Activated CD4-positive, alpha-beta T cell treated with anti-CD3 and anti-CD28 coated beads for 48 hours (primary cell): ENCODE data around the gene DMRTC2.
"Not testable (repeated sequence)": the region's sequence is repeated elsewhere in the genome, so short reads cannot be mapped to it uniquely, and the experiment has no call there.

ENCODE experiments used
- DNase-seq: peaks from one replicate; pipeline ENCODE4 v3.0.0-alpha.2; 2020

Gene DMRTC2

DNA sequence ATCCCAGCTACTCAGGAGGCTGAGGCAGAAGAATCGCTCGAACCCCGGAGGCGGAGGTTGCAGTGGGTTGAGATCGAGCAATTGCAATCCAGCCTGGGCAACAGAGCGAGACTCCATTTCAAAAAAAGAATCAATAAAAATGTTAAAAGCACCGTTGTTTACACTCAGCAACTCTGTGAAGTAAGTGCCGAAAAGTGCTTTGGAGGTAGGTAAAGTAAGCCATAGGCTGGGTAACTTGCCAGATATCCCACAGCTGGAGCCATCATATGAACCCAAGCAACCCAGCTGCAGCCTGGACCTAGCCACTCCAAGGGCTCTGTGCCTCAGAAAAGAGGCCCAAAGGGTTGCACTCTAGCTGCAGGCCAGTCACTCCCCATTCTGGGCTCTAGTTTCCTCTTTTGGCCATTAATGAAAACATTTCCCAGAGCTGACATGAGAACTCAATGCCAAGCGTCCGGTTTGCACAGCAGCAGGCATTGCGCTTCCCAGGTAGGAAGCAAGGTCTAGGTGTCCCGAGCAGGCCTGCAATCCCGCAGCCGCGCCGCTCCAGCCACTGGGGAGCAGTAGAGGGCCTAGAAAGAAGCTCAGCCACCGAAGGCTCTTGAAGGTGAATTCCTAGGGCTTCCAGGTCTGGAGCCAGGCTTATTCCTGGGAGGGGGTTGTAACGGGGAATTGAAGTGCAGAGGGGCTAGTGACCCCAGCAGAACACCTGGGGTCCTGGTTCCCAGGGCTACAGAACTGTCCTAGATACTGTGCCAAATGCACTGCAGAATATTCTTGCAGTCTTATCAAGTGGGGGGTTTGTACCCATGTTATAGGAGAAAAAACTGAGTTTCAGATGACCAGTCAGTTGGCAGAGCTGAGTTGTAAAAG lies 28.2 kb downstream of the DMRTC2 start:
- DNase-seq, result peak; percentile 76

DNA sequence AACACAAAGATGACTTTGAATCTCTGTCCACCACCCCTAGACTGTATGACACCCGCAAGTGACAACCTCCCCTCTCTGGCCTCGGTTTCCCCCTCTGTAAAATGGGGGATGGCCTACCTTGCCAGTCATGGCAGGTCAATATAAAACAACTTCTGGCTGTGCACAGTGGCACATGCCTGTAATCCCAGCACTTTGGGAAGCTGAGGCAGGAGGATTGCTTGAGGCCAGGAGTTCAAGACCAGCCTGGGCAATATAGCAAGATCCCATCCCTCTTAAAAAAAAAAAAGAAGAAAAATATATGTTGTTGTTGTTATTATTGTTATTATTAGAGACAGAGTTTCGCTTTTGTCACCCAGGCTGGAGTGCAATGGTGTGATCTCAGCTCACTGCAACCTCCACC lies 31.1 kb downstream of the DMRTC2 start:
- not testable (repeated sequence) for DNase-seq

DNA sequence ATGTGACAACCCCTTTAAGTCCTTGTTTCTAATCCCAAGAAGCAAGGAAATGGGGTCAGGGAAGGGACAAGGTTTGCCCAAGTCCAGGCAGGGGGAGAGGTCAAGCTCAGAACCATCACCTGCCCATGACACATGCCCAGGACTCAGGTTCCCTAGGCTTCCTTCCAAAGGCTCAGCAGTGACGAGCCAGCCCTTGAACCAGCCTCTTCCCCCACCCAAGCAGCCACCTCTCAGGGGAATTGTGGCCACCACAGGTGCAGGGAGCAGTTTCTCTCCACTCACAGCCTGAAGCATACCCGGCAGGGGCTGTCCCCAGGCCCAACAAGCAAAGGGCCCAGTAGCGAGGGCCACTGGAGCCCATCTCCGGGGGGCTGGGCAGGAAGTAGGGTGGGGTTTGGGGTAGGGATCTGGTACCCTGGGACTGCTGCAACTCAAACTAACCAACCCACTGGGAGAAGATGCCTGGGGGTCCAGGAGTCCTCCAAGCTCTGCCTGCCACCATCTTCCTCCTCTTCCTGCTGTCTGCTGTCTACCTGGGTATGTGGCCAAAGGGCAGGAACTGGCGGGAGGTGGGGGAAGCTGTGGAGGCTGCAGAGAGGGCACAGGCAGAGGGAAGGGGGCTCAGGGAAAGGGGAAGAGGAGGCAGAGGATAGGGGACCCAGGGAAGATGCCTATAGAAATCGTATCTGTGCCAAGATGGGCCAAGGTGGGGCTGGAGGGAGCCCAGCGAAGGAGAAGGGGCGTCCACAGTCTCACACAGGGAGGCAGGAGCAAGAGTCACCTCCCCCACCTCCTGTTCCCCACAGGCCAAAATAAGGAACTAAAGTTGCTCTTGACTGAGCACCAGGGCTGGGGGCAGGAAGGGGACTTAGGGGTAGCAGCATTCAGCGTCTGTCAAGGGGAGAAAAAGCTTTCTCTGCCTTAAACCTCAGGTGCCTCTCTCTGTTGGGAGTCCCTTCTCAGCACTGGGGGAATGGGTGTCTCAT lies 32.3 kb downstream of the DMRTC2 start, which contains the start of gene CD79A:
Gene CD79A, plus strand, starts transcription at position 433 of the 986 bp plus-strand sequence. Its CDS starts 26 bp downstream, at position 459.
- DNase-seq, result no peak

DNA sequence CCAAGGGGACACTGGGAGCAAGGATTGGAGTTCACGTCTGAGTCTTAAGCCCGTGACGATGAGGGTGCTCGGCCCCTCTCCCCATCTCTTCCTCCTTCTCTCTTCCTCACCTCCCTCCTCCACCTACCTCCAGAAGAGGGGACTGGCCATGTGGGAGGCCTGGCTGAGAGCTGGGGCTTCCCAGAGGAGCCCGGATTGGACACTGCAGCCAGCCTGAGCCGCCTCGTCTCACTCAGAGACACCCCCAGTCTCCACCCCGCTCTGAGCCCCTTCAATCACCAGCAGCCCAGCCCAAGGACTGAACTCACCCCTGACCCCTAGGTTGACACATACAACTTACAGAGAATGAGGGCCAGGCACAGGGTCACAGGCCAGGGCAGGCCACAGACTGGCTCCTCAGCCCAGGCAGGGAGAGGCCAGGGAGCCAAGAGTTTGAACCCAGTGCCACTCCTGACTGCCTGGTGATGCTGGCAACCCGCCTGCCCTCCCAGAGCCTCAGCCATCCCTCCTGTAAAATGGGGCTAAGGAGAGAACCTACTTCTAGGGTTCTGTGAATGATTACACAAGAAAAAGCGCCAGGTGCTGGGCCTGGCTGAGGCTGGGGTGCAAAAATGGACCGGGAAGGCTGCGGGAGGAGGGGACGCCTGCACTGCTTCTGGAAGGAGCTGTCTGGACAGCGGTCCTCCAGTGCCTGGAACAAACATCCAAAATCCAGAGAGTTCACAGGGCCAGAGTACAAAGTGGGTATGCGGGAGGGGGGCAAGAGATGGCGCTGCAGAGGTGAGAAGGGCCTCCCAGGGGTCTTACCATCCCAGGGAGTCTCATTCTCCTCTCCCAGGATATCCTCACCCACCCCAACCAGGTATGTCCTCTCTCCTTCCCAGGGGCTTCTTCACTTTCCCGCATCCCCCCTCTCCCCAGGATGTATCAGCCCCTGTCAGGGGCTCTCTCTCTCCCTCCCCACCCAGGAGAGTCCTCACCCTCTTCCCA lies 33.4 kb downstream of the DMRTC2 start:
- DNase-seq, result no peak

DNA sequence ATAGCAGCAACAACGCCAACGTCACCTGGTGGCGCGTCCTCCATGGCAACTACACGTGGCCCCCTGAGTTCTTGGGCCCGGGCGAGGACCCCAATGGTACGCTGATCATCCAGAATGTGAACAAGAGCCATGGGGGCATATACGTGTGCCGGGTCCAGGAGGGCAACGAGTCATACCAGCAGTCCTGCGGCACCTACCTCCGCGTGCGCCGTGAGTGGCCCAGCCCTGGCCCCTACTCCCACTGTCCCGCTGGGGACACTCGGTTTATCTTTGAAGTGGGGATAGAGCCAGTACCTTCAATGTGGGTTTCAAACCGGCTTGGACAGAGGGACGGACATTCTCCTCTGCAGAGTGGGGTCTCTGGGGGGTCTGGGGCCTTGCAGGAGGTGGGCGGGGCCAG lies 34.2 kb downstream of the DMRTC2 start:
- DNase-seq, result no peak

DNA sequence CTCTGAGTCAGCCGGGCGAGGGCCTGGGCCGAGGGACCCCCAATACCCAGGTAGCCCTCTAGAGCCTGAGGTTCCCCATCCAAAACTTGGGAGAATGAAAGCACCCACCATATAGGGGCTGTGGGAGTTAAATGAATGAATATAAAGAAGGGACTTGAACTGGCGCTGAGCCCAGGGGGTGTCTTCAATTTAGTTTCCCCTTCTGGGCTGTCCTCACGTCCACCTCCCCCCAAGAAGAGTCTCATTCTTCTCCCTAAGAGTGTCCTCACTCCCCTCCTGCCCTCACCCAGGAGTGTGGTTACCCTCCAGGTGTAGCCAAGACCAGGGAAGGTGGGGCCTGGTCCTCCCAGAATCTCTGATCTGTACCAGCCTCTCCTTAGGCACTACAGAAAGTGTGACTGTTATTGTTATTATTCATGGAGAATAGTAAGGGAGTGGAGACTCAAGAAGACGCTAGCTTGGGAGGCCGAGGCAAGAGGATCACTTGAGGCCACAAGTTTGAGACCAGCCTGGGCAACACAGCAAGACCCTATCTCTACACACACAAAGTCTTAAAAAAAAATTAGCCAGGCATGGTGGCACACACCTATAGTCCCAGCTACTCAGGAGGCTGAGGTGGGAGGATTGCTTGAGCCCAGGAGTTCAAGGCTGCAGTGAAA lies 35.0 kb downstream of the DMRTC2 start:
- DNase-seq, result no peak

DNA sequence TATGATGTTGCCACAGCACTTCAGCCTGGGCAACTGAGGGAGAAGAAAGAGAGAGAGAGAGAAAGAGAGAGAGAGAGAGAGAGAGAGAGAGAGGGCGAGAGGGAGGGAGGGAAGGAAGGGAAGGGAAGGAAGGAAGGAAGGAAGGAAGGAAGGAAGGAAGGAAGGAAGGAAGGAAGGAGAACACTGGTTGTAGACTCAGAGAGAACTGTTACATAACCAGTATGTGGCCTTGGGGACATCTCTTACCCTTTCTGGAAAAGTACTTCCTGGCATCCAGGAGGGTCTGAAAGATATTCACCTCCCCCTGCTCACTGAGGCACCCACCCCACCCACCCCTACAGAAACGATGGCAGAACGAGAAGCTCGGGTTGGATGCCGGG lies 35.5 kb downstream of the DMRTC2 start:
- no peak for DNase-seq

DNA sequence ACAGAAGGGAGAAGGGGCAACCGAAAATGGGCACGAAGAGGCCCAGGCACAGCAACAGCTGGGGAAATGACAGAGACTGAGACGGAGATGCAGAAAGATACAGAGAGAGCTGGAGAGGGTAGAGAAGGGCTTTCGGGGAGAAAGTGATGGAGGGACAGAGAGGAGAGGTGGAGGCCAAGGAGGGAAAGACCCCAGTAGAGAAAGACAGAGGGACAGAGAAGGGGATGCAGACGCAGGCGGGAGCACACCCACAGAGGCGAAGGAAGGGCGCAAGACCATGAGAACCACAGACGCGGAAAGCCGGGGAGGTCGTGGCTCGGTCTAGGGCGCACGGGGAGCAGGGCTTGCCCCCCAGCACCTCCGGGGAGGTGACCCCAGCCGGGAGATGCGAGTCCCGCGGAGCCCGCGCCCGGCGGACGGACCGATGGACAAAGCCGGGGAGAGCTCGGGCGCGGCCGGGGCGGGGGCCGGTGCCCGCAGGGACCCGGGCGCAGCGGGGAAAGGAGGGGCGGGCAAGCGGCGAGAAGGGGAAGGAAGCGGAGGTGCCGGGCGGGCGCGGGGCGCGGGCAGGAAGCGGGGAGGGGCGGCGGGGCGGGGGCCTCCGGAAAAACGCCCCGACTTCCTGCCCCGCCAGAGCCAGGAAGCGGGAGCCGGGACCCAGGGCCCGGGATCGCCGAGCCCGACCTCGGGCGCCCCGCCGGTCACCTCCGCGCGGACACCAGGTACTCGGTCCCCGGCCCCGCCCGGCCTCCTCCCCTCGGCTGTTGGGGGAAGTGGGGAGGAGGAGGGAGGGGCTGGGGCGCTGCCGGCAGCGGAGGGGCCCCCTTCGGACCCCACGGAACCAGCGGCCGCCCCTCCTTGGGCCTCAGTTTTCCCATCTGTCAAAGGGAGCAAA lies 38.0 kb downstream of the DMRTC2 start, which contains the start of gene ARHGEF1:
Gene ARHGEF1, plus strand, starts transcription at position 617 of the 895 bp plus-strand sequence. CDS start 4,899 bp downstream, outside the sequence.
- peak; percentile 65 for DNase-seq

DNA sequence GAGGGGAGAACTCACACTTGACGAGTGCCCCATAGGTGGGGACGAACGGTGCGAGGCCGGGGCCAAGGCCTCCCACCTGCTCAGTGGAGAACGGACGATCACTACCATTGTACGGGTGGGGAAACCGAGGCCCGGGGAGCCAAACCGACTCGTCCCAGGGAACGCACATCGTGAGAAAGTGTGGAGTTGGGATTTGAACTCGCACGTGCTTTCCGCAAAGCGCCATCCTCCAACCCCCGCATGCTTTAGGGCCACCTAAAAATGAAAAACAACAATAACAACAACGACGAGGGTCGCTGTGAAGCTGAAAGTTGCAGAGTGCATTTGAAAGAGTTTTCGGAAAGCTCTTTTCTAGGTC lies 38.6 kb downstream of the DMRTC2 start:
- no peak for DNase-seq

DNA sequence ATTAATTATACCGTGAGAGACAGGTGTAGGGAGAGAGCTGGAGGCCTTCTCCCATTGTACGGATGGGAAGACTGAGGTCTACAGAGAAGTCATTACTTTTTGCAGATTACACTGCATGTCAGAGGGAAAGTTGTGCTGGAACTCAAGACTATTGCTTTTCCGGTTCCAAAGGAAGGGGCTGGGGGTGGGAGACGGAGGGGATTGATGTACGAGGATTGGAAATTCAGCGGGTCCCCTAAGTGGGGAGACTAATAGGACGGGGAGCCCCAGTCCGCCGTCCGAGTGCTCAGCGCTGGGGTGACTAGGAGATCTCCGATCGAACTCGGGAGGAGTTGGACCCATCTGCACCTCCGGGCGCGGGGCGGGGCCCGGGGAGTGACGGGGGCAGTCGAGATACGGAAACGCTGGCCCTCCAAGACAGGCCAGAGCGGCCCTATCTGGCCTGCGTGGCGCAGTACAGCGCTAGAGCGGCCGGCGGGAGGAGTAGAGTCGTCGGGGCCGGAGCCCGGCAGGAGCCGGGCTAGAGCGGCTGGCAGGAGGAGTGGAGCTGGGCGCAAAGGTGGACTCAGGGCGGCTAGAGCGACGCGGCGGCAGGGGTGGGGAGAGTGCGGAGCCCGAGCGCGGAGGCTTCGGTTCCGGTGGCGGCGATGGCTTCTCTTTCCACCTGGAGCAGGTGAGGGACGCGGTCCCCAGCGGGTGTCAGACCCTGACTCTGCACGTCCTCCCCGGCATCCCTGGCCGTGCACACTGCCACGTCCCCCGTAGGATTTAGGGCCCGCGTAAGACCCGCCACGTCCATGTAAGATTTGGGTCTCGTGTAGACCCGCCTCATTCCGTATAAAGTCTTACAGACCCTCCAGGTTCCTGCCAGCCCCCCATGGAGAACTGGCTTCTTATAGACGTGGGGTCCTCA lies 39.2 kb downstream of the DMRTC2 start:
- DNase-seq, result peak; percentile 94

DNA sequence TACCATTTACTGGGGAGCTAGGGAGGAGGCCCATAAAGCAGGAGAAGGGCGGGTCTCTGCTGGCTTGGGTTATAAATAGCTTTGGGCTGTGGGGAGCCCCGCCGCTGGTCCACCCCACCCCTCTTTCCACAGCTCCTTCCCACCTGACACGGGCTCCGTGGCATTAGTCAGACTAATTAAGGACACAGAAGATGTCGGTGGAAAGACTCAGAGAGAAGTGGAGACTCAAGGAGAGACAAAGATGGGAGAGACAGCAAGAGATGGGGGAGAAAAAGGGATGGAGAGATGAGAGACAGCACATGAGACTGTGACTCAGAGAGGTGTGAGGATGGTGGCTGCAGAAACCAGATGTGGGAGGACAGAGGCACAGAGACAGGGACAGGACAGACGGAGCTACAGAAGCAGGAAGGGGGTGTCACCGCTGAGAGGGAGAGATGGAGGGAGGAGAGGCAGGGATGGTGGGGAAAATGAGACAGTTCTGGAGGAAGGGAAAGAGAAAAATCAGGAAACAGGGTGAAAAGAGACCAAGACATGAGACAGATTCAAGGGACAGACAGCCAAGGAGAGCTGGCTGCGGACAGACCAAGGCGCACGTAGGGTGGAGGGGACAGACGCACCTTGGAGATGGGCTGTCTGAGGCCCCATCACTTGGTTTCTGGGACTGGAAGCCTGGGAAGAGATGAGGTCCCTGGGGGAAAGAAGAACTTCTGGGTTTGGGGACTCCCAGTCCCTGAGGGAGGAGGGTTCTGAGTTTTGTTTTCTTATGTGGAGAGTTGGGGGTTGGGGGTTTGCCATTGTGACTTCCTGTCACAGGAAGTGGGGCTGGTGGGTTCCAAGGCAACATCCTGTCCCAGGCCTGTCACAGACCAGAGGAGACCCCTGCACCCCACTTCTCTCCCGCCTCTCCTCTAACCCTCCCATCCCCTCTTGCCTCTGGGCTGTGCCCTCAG lies 42.2 kb downstream of the DMRTC2 start:
- peak; percentile 67 for DNase-seq

DNA sequence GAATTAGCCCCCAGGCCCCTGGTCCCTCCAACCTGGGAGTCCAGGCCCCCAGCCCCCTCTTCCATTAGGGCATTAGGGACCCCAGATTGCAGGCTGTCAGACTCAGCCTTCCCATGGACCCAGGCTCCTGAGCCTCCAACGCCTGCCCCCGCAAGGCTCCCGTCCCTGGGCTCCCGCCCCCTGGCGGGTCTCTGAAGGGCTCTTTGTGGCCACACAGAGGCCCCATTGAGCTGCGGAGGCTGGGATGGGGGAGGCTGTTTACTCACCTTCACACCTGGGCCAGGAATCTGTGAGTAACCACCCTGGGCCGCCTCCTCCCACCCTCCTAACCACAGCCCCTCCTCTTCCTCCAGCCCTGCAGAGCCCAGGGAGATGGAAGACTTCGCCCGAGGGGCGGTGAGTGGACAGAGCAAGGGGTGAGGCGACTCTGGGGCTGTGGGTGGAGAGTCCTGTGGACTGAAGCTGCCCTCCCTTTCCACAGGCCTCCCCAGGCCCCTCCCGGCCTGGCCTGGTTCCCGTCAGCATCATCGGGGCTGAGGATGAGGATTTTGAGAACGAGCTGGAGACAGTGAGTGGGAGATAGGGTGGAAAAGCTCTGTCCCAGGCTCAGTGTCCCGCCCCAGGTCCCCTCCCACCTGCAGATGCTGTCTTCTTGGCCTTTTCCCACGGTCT lies 43.0 kb downstream of the DMRTC2 start:
- peak; percentile 91 for DNase-seq

DNA sequence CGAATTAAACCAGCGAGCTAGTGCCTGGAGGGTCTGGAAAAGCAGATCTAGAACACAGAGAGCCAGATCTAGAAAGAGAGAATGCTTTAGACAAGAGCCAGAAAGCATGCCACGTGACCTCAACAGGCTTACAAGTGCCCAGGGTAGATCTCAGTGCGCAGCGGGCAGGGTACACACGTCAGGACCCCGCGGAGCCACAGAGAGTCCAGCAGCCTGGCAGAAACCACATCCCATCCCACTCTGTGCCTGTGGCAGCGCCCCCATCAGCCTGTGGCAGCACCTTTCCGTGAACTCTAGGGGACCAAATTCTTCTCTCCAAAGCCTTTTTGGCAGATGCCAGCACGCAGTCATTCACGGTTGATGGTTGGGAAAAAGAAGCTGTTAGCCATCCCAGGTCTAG lies 44.1 kb downstream of the DMRTC2 start:
- DNase-seq, result no peak

DNA sequence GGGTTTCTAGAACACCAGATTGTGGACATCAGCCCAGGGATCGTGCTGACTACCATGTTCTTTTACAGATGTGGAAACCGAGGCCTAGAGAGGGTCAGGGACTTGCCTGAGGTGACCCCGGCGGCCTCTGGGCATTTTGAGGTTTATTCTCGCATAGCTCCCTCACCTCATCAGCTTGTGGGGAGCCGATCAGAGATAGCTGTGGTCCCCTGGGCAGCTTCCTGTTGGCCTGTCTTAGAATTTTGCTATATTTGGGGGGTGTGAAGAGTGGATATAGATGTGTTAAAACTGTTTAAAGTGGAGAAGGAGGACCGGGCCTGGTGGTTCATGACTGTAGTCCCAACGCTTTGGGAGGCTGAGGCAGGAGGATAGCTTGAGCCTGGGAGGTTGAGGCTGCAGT lies 45.1 kb downstream of the DMRTC2 start:
- DNase-seq, result no peak

DNA sequence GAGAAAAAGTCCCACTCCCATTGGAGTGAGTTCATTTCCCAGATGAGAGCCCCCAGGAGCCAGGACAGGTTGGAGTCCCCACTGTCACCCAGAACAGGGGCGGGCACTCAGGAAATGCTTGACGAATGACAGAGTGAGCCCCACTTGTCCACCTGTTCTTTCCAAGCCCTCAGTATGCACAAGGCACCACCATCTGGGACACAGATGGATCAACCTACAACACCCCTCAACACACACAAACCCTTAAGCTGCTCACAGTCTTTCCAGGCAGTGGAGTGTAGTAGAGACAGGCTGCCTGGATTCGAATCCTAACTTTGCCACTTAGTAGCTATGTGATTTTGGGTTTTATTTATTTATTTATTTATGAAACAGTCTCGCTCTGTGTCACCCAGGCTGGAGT lies 46.1 kb downstream of the DMRTC2 start:
- DNase-seq, result no peak

DNA sequence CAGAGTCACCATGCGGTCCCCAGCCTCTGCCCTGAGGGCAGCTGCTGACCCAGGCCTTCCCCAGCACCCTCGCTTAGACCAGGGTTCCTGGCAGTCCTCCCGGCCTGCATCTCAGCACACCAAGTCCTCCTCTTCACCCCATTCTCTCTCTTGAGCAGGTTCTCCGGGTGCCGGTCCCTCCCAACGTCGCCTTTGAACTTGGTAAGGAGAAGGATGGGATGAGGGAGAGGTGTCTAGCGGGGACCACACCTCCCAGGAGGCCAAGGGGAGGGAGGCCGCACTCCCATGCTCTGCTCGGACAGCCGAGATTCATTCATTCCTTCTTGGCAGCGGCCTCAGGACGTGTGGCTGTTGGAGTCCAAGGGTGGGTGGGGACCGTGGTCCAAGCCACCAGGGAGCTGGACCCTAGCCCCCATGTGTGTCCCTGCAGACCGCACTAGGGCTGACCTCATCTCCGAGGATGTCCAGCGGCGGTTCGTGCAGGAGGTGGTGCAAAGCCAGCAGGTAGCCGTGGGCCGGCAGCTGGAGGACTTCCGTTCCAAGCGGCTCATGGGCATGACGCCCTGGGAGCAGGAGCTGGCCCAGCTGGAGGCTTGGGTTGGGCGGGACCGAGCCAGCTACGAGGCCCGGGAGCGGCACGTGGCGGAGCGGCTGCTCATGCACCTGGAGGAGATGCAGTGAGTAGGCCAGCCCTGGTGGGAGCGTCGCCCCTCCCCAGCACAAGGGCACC lies 47.5 kb downstream of the DMRTC2 start:
- no peak for DNase-seq

DNA sequence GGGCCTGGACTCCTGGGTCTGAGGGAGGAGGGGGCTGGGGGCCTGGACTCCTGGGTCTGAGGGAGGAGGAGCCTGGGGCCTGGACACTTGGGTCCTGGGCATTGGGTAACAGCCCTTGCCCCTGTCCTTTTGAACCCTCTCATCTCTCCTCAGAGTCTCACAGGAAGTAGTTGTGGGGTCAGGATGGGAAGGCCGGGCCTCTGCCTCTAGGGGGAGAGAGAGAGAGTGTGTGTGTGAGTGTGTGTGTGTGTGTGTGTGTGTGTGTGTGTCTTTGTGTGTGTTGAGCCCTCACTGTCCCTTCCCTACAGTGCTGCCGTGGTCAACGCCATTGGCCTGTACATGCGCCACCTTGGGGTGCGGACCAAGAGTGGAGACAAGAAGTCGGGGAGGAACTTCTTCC lies 49.1 kb downstream of the DMRTC2 start:
- DNase-seq, result no peak
